OCI-LY3 (cell line): ENCODE results near the gene PCNX3.

Experiments used
- H2AFZ ChIP-seq: fragments of 200-600, 300-600 bp; shearing (Covaris generic); 2 replicates; pipeline ENCODE4 v1.6.0; 2014; ENCODE audit warnings: antibody characterized with exemption, low read depth, low read length
- H3K27ac ChIP-seq: fragments of 200-600, 300-600 bp; sonication (generic); 2 replicates; pipeline ENCODE4 v1.5.1; 2014; ENCODE audit warnings: mild to moderate bottlenecking, low read length, moderate library complexity, mixed read lengths
- H3K27me3 ChIP-seq: fragments of 200-600, 300-600 bp; sonication (generic); 2 replicates; pipeline ENCODE4 v1.6.1; 2014; ENCODE audit warnings: low read depth, low read length, mixed read lengths
- H3K36me3 ChIP-seq: fragments of 200-600, 300-600 bp; sonication (generic); replicated peaks from 2 replicates; pipeline ENCODE3; 2014; ENCODE audit warnings: low read depth, low read length, mixed read lengths
- H3K4me1 ChIP-seq: fragments of 300-600, 200-600 bp; sonication (generic); 2 replicates; pipeline ENCODE4 v1.6.1; 2014; ENCODE audit warnings: low read length, mixed read lengths
- H3K4me2 ChIP-seq: fragments of 200-600, 300-600 bp; sonication (generic); 2 replicates; pipeline ENCODE4 v1.6.1; 2014; ENCODE audit warnings: low read length, mixed read lengths
- H3K4me3 ChIP-seq: fragments of 300-600, 200-600 bp; sonication (generic); 2 replicates; pipeline ENCODE4 v1.5.1; 2014; ENCODE audit warnings: antibody characterized with exemption, mild to moderate bottlenecking, low read length, moderate library complexity
- H3K79me2 ChIP-seq: fragments of 300-600, 200-600 bp; shearing (Covaris generic); 2 replicates; pipeline ENCODE4 v1.6.1; 2014; ENCODE audit warnings: mild to moderate bottlenecking, low read length, mixed read lengths
- H3K9ac ChIP-seq: fragments of 300-600, 200-600 bp; shearing (Covaris generic); 2 replicates; pipeline ENCODE4 v1.6.0; 2014; ENCODE audit warnings: mild to moderate bottlenecking, low read length, moderate library complexity
- H3K9me3 ChIP-seq: fragments of 200-600, 300-600 bp; shearing (Covaris generic); 2 replicates; pipeline ENCODE4 v1.6.1; 2014; ENCODE audit warnings: low read length, mixed read lengths; ENCODE audit not compliant: insufficient read depth
- H4K20me1 ChIP-seq: fragments of 200-600, 300-600 bp; sonication (generic); 2 replicates; pipeline ENCODE4 v1.6.1; 2016; ENCODE audit warnings: low read length, mixed read lengths; ENCODE audit not compliant: insufficient read depth
- CTCF ChIP-seq: fragments of 200-600, 300-600 bp; sonication (generic); IDR thresholded peaks from 2 replicates; pipeline ENCODE4 v1.5.1; 2014; ENCODE audit warnings: antibody characterized with exemption, low read length, low read depth
- EZH2phosphoT487 ChIP-seq: fragments of 200-600 bp; shearing (Covaris generic); IDR thresholded peaks from 2 replicates; pipeline ENCODE4 v1.6.1; 2018; ENCODE audit warnings: antibody characterized with exemption, mixed run types, low read depth

The PCNX3 gene

DNA sequence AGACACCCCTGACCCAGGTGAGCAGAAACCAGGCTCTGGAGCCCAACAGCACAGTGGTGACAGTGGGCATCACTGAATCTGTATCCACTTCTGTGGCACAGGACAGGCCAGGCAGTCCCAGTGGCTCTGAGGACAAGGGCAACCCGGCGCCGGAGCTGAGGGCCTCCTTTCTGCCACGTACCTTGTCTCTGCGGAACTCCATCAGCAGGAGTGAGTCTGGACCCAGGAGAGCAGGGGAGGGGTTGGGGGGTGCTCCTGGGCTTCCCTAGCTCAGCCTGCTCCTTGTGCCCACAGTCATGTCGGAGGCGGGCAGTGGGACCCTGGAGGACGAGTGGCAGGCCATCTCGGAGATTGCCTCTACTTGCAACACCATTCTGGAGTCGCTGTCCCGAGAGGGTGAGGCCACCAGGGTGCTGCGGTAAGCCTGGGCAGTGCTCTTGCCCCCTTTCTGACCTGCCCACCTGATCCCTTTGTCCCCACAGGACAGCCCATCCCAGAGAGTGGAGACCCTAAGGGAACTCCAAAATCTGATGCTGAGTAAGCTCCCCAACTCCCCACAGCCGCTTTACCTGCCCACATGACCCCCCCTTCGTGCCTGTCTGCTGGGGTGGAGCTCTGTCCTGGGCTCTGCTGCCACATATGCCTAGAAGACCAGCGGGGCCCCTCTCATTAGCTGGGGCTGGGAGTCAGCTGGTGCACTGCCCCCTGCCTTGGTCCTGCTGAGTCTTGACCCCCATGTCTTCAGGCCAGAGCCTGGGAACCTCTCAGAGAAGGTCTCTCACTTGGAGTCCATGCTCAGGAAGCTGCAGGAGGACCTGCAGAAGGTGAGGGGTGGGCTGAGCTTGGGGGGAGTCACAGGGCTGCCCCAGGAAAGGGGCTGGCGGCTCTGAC, 34.3 kb downstream of the PCNX3 start:
- Histone ChIP-seq H3K9ac (no peak overlapping the region), H4K20me1 (peaks cover 6% of the 10 kb centered on the region), H3K79me2 (no peaks in the 10 kb centered on the region), H3K9me3 (no peaks in the 10 kb centered on the region), H3K4me2 (no peak overlapping the region), H2AFZ (no peak overlapping the region), H3K27me3 (no peaks in the 10 kb centered on the region), H3K4me3 (no peak overlapping the region), H3K27ac (no peak overlapping the region), H3K36me3 (peaks cover 55% of the 10 kb centered on the region), H3K4me1 (peaks cover 15% of the 10 kb centered on the region)
- no peak for TF ChIP-seq EZH2phosphoT487
- TF ChIP-seq CTCF: no peak

- no peak overlapping the region for H3K4me2 ChIP-seq
- no peaks in the 10 kb centered on the region for H3K9me3 ChIP-seq
- no peak overlapping the region for H3K27ac ChIP-seq
Observed at GRCh38 chr11:65650547-65651338, 35.2 kb downstream of the PCNX3 start.

GRCh38 chr11:65651339-65651588, 35.7 kb downstream of the PCNX3 start:
- TF ChIP-seq CTCF (no peak), EZH2phosphoT487 (no peak)
- Histone ChIP-seq H3K36me3 (peaks cover 55% of the 10 kb centered on the region), H3K4me1 (peaks cover 15% of the 10 kb centered on the region)

More at GRCh38 chr11:65650547-65651338, 35.2 kb downstream of the PCNX3 start:
- Histone ChIP-seq H3K79me2 (no peaks in the 10 kb centered on the region), H2AFZ (no peak overlapping the region), H3K4me3 (no peak overlapping the region), H3K36me3 (peaks cover 55% of the 10 kb centered on the region), H4K20me1 (peaks cover 6% of the 10 kb centered on the region), H3K9ac (no peak overlapping the region), H3K27me3 (no peaks in the 10 kb centered on the region), H3K4me1 (peaks cover 15% of the 10 kb centered on the region)
- TF ChIP-seq EZH2phosphoT487: no peak
- TF ChIP-seq CTCF: no peak

More at GRCh38 chr11:65651339-65651588, 35.7 kb downstream of the PCNX3 start:
- H3K4me2 ChIP-seq: no peak overlapping the region
- no peaks in the 10 kb centered on the region for H3K9me3 ChIP-seq
- H3K79me2 ChIP-seq: no peaks in the 10 kb centered on the region
- H3K27ac ChIP-seq: no peak overlapping the region
- H3K27me3 ChIP-seq: no peaks in the 10 kb centered on the region
- H2AFZ ChIP-seq: no peak overlapping the region
- H4K20me1 ChIP-seq: peaks cover 6% of the 10 kb centered on the region
- no peak overlapping the region for H3K9ac ChIP-seq
- no peak overlapping the region for H3K4me3 ChIP-seq
